HEK293T (cell line): Measurements from ENCODE around the gene CCDC89.

Source experiments
- CTCF ChIA-PET: fragments of 350-600 bp; formaldehyde crosslinking; extraction: SDS; loops from one replicate; lab custom pipeline; 2021; ENCODE audit warnings: antibody characterized with exemption, inconsistent platforms; lab: Yijun Ruan, JAX
- POLR2A ChIA-PET: fragments of 350-600 bp; formaldehyde crosslinking; extraction: SDS; loops from one replicate; lab custom pipeline; 2020; ENCODE audit warnings: antibody characterized with exemption, inconsistent platforms; lab: Yijun Ruan, JAX
- DNase-seq: peaks from one replicate; pipeline ENCODE4 v3.0.0; 2012; ENCODE audit warnings: mixed read lengths; ENCODE audit errors: extremely low spot score
- ARNT ChIP-seq: fragments of 450-650 bp; IDR thresholded peaks from 2 replicates; pipeline ENCODE4 v1.6.1; 2017; ENCODE audit warnings: mild to moderate bottlenecking
- BHLHE40 ChIP-seq: fragments of 450-650 bp; IDR thresholded peaks from 2 replicates; pipeline ENCODE4 v1.6.1; 2016; ENCODE audit warnings: mild to moderate bottlenecking, moderate library complexity, borderline replicate concordance
- CTBP1 ChIP-seq: fragments of 450-650 bp; IDR thresholded peaks from 2 replicates; pipeline ENCODE4 v1.6.1; 2016; ENCODE audit warnings: borderline replicate concordance
- ELF4 ChIP-seq: fragments of 450-650 bp; IDR thresholded peaks from 2 replicates; pipeline ENCODE4 v1.6.1; 2017; ENCODE audit warnings: antibody characterized with exemption
- FOXA1 ChIP-seq: fragments of 450-650 bp; IDR thresholded peaks from 2 replicates; pipeline ENCODE4 v1.6.1; 2016; ENCODE audit warnings: mild to moderate bottlenecking
- FOXK2 ChIP-seq: fragments of 450-650 bp; IDR thresholded peaks from 2 replicates; pipeline ENCODE4 v1.6.1; 2016; ENCODE audit warnings: mild to moderate bottlenecking
- FOXM1 ChIP-seq: fragments of 450-650 bp; IDR thresholded peaks from 2 replicates; pipeline ENCODE4 v1.6.1; 2017; ENCODE audit warnings: mild to moderate bottlenecking, borderline replicate concordance
- HDGF ChIP-seq: fragments of 450-650 bp; IDR thresholded peaks from 2 replicates; pipeline ENCODE4 v1.6.1; 2017; ENCODE audit warnings: antibody characterized with exemption, borderline replicate concordance
- L3MBTL2 ChIP-seq: fragments of 450-650 bp; conservative IDR thresholded peaks from 2 replicates; pipeline ENCODE4 v1.6.1; 2016; ENCODE audit warnings: mild to moderate bottlenecking
- LEF1 ChIP-seq: fragments of 450-650 bp; IDR thresholded peaks from 2 replicates; pipeline ENCODE4 v1.6.1; 2017; ENCODE audit warnings: mild to moderate bottlenecking, borderline replicate concordance
- NFRKB ChIP-seq: fragments of 450-650 bp; IDR thresholded peaks from 2 replicates; pipeline ENCODE4 v1.6.1; 2016; ENCODE audit warnings: mild to moderate bottlenecking, moderate library complexity
- SP1 ChIP-seq: fragments of 450-650 bp; IDR thresholded peaks from 2 replicates; pipeline ENCODE4 v1.6.1; 2017
- SUZ12 ChIP-seq: fragments of 450-650 bp; IDR thresholded peaks from 2 replicates; pipeline ENCODE4 v1.6.1; 2016; ENCODE audit warnings: mild to moderate bottlenecking
- TARDBP ChIP-seq: fragments of 450-650 bp; IDR thresholded peaks from 2 replicates; pipeline ENCODE4 v1.6.1; 2016
- ZNF384 ChIP-seq: fragments of 450-650 bp; IDR thresholded peaks from 2 replicates; pipeline ENCODE4 v1.6.1; 2016
- TF ChIP-seq, protein P1 (sequence below): fragments of 450-650 bp; IDR thresholded peaks from 2 replicates; pipeline ENCODE4 v1.6.1; 2016

CCDC89 gene

DNA sequence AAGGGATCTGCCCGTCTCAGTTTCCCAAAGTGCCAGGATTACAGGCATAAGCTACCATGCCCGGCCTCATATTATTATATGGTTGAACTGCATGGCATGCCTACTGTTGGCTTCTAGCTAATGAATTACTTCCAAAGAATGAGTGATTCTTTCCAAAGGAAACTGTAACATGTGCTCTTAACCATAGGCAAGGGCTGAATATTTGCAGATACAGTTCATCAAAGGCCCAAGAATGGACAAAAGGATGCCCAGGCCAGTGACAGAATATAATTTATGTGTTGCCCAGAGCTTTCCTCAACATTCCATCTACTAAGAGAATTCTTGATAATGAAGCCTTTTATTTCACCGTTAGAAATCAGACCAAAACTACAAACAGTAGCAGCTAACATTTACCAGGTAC is 27.0 kb upstream of the CCDC89 start:
- DNase-seq = no peak
- TF ChIP-seq ELF4 = no peak
- no peak for TF ChIP-seq ZNF384
- TF ChIP-seq FOXK2 = no peak
- TF ChIP-seq FOXM1 = no peak
- TF ChIP-seq HDGF = no peak
- no peak for TF ChIP-seq FOXA1
- TF ChIP-seq, protein P1, sequence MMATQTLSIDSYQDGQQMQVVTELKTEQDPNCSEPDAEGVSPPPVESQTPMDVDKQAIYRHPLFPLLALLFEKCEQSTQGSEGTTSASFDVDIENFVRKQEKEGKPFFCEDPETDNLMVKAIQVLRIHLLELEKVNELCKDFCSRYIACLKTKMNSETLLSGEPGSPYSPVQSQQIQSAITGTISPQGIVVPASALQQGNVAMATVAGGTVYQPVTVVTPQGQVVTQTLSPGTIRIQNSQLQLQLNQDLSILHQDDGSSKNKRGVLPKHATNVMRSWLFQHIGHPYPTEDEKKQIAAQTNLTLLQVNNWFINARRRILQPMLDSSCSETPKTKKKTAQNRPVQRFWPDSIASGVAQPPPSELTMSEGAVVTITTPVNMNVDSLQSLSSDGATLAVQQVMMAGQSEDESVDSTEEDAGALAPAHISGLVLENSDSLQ = no peak
- no peak for TF ChIP-seq SUZ12
- no peak for TF ChIP-seq CTBP1
- TF ChIP-seq BHLHE40 = no peak
- no peak for TF ChIP-seq ARNT
- TF ChIP-seq LEF1 = no peak
- no peak for TF ChIP-seq NFRKB
- no peak for TF ChIP-seq SP1
- TF ChIP-seq TARDBP = no peak
- TF ChIP-seq L3MBTL2 = no peak
- POLR2A ChIA-PET = interaction anchor here (1.0 kb wide), 1 partner anchor 30 kb away, joined by 3 read pairs; no protein-coding TSS in a partner anchor
- CTCF ChIA-PET = no interaction called here

DNA sequence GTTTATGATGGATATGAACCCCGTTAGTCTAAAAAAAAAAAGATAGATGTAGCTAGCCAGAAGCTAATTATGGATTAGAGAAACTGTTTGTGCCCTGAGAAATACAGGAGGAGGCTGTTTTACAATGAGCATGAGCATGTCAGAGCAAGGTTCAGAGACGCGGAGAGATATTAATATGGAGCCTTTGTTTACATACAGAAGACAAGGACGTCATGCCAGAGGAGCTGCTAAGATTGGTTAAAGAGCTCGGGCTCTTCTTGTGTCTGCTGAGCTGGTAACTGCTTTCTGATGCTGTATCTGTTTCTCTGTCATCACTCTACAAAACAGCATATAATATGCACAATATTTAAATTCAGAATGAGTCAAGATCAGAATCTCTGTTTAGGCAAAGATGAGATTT is 24.9 kb upstream of the CCDC89 start:
- TF ChIP-seq SP1 (no peak), LEF1 (no peak), HDGF (no peak), ELF4 (no peak)
- POLR2A ChIA-PET = no interaction called here
- CTCF ChIA-PET = no interaction called here
- no peak for DNase-seq

DNA sequence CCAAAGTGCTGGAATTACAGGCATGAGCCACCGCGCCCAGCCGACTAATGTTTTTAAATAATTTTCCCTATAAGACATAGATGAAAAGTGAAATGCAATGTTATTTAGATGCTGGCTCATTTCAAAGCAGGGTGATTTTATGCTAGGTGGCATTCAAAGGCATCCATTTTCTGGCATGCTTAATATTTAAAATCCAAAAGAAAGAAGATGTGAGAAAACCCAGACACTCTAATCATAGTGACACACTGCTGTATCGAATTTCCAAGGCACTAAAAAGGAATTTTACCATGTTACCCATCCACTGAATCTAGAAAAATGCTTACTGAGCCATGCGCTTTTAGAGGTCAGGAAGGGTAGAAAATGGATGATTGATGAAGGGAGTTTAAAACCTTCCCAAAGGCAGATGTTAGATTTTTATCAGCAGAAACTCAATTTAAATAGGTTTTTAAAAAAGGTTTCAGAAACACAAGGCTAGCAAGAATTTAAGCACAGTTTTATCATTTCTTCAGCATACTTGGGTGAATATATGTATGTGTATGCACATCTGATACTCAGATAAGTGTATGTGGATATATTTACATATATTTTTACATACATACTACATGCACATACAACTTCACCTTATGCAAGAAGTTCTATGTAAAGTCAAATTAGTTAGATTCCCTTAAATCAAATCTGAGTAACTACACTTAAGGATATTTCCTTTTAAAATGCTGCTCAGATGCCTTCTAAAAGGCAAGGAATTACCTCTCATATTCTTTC is 24.1 kb upstream of the CCDC89 start:
- CTCF ChIA-PET = no interaction called here
- TF ChIP-seq ARNT (no peak), ELF4 (no peak), FOXM1 (no peak), SUZ12 (no peak), CTBP1 (no peak), SP1 (no peak), FOXA1 (no peak), FOXK2 (no peak), BHLHE40 (no peak), L3MBTL2 (no peak), HDGF (no peak), LEF1 (no peak)
- TF ChIP-seq, protein P1 = no peak
- no peak for DNase-seq
- POLR2A ChIA-PET = no interaction called here

DNA sequence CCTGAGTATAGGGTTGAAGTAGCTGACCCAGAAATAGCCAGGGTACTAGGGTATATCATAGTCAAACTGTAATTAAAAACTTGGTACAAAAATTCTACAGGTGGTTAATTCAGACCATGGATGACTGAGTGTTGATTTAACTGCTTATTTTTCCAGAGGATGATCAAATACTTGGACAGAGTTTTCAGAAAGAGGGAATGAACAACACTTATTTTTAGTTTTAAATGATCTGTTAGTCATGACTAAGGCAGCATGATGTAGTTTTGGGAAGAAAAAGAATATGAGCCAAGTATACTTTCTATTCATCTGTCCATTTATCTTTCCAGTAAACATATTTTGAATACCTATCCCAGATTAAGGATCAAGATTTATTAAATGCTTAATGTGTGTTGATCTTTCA is 19.8 kb upstream of the CCDC89 start:
- ChIA-PET CTCF (no interaction called here), POLR2A (no interaction called here)
- no peak for DNase-seq
- no peak for TF ChIP-seq ZNF384

DNA sequence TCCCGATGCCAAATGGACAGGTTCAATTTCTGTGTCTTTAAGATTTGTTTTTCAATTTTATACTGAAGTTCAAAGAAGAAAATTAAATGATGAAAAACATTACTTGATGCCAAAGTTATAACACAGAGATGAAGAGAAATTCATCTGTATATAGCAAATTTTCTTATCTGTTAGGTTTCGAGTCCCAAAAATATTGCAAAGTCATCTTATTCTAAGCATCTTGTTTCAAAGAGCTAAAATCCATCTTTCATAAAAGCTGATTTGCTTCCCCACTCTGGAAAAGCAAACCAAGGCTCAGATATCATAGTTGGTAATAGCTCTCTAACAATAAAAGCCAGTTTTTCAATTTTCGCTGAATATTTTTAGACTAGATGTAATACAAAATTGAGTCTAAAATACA is 19.0 kb upstream of the CCDC89 start:
- DNase-seq = no peak
- CTCF ChIA-PET = no interaction called here
- TF ChIP-seq FOXM1 (no peak), BHLHE40 (no peak), FOXA1 (no peak), ELF4 (no peak), TARDBP (no peak), FOXK2 (no peak), LEF1 (no peak), HDGF (no peak), CTBP1 (no peak), ZNF384 (no peak), SUZ12 (no peak), NFRKB (no peak), ARNT (no peak), L3MBTL2 (no peak), SP1 (no peak)
- TF ChIP-seq, protein P1 = no peak
- POLR2A ChIA-PET = no interaction called here

DNA sequence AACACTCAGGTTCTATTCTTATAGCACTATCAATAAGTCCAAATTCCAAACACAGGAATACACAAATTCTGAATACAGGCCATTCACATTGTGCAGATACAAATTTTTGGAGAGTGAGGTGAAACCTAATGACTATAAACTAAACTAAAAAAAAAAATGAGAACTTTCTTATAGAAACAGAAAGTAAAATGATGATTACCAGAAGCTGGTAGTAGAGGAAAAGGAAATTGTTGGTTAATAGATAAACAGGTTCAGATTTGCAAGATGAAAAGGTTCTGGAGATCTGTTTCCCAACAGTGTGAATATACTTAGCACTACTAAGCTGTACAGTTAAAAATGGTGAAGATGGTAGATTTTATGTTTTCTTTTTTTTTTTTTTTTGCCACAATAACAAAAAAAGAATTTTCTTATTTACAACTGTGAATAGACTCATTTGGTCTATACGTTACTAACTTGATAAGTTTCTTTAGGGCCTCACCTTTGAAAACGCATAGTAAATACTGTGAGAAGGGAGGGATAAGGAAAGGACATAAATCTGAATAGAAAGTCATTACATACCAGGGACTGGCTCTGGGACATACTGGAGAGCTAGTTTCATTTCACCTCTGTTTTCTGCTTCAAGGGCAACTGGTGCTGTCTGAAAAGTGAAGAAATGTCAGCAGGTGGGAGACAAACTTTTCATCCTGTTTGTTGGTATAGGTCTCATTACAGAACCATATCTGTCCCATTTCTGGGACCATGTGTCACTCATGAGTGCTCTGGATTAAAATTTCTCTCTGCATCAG is 14.2 kb upstream of the CCDC89 start:
- TF ChIP-seq ARNT (no peak), HDGF (no peak), LEF1 (no peak), ELF4 (no peak), L3MBTL2 (no peak), SP1 (no peak), ZNF384 (no peak), TARDBP (no peak), CTBP1 (no peak), SUZ12 (no peak), FOXM1 (no peak), FOXK2 (no peak), FOXA1 (no peak), BHLHE40 (no peak), NFRKB (no peak)
- TF ChIP-seq, protein P1 = no peak
- no peak for DNase-seq
- ChIA-PET CTCF (no interaction called here), POLR2A (no interaction called here)
